GM21737 (cell line): ENCODE measurements around the gene PAAF1.
A peak's percentile ranks its signal among the peaks of the same experiment; 100 is the strongest.

ENCODE experiments used
- ATAC-seq: cut with Tn5 transposase; IDR thresholded peaks from one replicate; pipeline ENCODE4 v1.9.1; 2021; ENCODE audit warnings: mild to moderate bottlenecking, moderate library complexity; ENCODE audit not compliant: unreplicated experiment

Gene PAAF1

DNA sequence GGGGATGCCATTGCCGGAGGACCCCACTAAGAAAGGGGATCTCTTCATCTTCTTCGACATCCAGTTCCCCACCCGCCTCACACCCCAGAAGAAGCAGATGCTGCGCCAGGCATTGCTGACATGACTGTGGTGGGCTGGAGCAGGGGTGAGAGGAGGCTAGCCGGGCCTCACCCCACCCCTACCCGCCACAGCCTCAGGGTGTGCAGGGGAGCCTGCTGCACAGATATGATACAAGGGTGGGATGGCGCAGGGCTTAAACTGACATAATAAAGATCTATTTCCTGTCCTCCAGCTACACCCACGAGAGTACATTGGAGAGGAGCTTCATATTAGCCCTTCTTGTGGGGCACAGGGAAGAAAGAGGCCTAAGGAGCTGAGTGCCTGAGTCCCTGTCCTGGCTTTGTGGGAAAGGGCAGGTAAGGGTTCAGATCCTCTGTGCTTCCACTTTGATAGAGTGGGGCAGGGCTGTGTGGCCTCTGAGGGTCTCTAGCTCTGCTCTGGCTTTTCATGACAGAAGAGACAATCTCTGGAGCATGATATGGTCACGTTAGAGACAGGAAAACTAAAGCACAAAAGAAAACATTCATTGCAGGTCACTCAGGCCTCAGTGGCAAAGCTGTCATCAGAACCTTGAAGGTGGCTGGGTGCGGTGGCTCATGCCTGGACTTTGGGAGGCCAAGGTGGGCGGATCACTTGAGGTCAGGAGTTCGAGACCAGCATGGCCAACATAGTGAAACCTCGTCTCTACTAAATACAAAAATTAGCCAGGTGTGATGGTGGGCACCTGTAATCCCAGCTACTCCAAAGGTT lies 93.4 kb downstream of the PAAF1 start:
- no peak for ATAC-seq

DNA sequence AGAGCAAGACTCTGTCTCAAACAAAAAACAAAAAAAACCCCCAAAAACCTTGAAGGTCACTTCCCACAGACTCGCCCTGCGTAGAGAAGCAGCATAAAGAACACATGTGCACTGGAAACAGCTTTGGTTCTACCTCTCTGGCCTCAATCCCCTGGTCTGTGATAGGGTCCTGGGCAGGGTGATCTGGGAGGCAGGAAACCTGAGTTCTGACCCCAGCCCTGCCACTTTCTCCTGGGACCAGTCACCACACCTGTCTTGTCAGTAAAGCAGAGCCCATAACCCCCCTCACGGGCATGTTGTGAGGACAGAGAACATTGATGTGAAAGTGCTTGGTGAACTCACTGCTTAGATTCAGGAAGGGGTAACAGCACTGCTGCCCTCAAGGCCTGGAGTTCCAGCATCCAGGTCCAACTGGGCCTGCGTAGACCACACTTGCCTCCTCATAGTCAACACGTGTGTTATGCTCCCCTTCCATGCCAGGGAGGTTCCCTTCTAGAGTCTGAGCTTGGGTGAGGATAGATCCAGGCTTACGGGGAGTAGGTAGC lies 94.4 kb downstream of the PAAF1 start:
- no peak for ATAC-seq

DNA sequence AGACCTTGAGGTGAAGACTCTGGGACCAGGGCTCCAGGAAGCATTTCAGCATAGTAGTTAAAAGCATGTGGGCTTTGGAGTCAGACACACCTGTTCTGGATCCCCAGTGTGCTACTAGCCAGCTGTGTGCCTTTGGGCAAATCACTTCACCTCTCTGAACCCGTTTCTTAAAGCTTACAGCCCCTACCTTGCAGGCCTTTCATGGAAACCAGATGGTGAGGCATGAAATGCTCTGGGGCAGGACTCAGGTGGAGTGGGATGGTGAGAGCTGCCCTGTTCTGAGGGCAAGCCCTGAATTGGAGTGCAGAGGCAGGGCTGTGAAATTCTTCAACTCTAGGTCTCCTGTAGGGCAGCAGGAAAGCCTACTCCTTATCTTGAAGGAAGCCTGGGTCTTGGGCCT lies 95.4 kb downstream of the PAAF1 start:
- no peak for ATAC-seq

DNA sequence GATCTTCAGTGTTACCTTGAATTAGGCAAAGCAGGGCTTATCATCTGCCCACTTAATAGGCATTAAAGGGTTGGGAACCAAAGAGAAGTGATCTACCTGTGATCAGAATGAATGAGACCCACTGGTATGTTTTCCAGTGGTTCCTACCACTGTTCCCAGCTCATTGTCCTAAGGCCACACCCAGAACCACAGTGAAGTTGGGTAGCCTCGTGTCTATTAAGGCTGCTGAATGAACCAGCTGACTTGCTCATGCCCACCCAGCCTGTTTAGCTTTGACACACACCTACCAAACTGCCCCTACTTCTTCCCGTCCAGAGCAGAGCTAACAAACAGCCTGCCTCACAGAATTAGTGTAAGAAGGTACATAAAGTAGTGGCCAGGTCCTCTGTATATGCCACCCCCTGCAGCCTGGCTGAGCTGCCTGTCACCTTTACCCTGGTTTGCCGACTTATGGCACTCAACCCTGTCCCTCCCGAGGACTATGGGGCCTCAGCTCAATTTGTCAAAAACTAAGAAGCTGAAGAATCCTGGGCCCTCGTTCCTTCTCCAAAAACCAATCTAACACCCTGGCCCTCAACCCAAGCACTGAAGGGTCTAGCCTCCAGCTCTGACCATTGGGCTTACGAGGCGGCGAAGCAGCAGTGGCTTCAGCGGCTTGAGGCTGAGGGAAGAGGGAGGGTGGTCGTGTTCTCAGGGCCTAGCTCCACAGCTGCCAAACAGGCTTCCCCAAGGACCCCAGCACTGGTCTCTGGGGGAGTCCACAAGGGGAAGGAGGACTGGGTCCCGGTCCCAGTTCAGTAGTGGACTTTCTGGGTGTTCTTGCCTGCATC lies 96.0 kb downstream of the PAAF1 start:
- no peak for ATAC-seq

DNA sequence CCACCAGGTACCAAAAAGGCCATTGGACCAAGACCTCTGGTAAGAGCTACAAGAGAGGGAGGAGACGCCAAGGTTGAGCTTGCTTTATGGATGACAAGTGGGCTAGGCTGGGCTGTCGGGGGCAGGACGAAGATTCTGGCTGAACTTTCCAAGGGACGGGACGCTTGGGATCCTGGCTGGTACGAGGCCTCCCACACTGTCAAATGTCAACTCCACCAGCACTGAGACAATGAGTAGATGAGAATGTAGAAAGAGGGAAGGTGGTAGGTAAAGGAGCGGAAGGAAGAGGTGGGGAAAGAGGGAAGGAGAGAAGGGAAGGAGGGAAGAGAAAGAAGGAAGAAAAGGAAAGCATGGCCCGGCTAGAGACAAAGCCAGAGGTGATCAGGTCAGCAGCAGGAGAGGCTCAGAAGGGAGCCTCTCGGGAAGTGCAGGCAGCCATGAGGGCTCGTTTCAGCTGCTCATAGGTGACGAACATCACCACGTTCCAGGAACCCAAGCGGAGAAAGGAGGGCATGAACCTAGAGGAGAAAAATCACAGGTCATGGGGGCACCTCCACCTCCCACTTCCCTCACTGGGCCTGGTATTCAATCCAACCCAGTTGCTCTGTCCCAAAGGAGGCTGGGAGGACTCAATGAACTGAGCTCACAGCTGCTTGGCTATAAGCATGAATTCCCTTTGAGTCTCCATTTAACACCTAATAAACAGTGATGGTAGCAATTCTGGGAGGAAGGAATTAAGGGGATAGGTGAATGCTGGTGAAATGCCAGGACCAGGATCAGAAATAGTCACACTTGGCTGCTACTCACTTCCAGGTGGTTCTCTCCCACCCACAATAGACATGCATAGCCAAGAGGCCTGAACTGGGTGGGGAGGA lies 98.0 kb downstream of the PAAF1 start:
- no peak for ATAC-seq

DNA sequence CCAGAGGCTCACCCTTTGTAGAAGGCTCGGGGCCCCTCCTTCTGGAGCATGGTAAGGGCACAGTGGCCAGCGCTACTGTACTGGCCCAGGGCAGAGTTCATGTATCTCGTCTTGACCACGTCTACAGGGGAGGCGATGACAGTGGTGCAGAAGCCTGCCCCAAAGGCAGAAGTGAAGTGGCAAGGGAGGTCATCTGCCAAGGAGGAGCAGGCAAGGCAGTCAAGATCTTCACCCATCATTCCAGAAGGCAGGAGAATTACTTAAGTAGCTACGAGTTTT lies 98.6 kb downstream of the PAAF1 start:
- ATAC-seq: no peak

DNA sequence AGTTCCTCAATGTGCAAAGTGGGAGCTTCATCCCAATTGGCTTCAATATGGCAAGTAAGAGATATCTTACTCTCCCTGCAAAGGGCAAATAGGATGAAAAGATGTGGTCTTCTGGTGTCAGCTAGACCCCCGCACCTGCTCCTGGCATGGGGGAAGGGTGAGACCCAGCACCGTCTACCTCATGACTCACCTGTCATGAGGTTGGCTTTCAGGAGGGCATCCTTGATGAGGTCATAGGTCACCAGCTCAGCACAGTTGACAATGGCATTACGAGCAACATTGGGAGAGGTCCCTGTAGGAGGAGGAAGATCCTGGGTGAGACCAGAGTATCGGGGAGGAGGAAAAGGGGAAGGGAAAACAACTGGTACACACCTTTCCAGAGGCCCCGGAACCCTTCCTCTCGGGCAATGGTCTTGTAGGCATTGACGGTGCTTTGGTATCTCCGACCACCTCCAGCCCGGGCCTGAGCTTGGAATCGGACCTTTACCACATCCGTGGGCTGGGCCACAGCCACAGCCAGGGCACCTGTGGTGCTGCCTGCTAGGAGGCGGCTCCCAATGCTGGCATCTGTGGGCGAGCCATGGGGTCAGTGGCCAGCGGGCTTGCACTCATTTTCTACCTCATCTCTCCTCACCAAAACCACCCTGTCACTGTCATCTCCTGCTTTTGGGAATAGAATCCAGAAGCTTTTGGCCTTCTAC lies 99.8 kb downstream of the PAAF1 start:
- ATAC-seq: no peak

DNA sequence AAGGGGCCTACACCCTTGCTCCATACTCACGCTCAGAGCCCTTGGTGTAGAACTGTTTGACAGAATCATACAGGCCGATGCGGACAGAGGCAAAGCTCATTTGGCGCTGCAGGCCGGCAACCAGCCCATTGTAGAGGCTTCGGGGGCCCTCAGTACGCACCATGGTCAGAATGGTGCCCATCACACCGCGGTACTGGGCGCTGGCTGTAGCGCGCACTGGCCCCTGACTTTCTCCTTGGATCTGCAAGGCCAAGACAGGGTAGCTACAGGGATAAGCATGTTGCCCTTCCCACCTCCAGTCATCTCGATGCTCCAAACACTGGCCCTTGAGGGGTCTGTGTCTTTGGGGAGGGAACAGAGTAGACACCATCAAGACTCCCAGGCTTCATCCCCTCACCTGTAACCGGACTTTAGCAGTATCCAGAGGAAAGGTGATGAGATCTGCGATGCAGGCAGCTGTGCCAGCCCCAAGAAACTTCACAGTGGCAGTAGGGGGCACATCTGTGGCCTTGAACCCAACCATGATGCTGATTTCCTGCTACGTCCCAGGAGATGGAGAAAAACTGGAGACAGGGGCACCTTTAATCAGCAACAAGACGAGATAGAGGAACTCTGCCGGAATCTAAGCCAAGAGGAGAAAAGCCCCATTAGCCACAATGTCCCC lies 101.2 kb downstream of the PAAF1 start:
- no peak for ATAC-seq

DNA sequence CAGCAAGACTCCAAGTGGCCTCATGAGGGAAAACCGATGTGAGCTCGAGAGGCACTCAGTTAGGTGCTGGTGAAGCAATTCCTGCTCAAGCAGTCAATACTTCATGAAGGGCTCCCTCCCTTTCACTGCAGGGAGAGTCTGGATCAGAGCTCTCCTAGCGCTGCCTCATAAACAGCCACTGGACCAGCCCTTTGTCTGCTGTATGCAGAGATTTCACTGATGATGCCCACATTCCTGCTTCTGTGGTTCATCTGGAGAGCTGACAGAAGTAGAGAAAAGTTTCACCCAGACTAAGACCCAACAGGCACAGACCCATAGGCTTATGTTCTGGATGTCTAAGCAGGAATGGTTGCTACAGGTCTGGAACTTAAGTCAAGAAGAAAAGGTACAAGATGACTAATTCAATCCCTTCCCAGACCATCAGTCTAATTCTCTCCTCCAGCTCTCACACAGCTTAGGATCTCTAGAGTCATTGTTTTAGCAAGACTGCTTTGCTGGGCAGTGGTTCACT lies 101.8 kb downstream of the PAAF1 start:
- ATAC-seq: no peak

DNA sequence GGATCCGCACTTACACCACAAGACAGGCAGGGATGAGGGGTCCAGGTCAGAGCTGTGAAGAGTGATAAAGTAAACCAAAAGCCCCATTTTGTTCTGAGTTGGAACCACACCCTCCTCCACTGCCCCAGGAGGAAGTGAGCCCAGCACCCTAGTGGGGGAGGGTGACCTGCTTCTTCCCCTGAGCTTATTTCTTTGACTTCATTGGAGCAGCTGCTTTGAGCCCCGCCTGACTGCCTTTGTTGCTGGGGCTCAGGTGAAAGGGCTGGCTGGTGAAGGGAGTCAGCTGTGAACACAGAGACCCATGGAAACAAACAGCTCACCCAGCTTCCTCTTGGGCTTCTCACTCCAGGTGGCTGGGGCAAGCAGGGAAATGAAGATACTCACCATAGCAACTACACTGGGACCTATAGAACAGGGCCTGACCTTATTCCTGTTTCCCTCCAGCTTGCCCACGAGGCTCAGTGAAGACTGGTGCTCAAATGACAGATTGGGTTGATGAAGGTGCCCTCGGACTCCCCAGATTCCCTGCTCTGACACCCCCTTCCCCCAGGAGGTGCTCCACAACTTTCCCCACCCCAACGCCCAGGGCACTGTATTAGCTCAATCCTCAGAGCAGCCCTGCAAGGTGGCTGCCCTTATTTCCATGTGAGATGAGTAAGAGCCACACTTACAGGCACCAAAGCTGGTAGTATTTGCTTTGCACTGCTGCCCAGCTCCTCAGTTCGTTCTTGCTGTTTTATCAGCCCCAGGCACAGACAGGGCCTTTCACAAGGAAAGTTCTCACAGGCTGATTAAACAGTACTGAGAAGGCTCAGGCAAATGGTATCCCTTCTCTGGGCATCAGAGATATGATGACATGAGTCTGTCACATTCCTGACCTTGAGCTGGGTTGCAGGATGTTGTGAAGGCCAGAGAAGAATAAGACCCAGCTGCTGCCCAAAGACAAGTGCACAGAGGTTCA lies 103.5 kb downstream of the PAAF1 start:
- ATAC-seq: peak; percentile 42
